Bladder microvascular endothelial cell (primary cell): ENCODE results near the gene UBQLN1. TPM values are rescaled to one million over a fixed set of nuclear protein-coding genes. Genes with fewer than 3 reads are reported as not detected.

Experiments used
- total RNA-seq: library from RNA; depleted of rRNA; stranded (reverse); fragments of >200 nt; gene quantifications from 2 replicates; pipeline ENCODE4 v1.2.3, GENCODE V29; 2014

Gene UBQLN1
- 65.1 and 146 TPM in 2 replicates for total RNA-seq

DNA sequence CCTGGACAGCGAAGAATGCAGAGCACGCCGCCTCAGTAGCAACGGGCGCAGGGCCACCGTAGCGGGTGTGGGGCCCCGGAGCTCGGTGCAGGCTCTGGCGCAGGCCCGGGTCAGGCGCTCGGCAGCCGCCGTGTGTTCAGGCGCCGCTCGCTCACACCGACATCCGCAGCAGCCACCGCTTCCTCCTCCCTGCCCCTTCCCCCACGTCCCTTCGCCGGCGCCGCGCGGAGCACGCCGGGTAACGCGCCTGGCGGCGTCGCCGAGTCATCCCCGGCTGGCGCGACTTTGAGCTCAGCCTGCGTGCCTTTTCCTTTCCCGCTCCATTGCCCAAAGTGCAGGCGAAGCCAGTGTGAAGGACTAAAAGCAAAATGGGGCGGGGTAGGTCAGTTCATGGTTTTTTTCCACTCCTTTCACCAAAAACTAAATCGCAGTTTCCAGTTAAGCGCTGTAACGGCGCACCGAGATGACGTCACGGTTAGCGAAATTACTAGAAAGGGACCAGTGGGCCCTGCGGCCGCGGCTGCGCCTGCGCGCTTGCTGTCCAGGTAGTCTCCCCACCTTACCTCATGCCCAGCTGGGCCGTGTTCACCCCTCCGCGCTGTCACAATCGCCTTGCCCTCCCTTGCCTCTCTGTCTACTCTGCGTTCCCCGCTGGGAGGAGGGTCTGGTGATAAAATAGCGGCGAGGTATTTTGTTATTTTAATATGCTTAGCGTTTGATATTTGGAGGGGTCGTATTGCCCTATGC lies at the start of gene UBQLN1:
Gene UBQLN1, minus strand, starts transcription at position 191 of the 747 bp plus-strand sequence. CDS start 279 bp downstream, outside the sequence.

DNA sequence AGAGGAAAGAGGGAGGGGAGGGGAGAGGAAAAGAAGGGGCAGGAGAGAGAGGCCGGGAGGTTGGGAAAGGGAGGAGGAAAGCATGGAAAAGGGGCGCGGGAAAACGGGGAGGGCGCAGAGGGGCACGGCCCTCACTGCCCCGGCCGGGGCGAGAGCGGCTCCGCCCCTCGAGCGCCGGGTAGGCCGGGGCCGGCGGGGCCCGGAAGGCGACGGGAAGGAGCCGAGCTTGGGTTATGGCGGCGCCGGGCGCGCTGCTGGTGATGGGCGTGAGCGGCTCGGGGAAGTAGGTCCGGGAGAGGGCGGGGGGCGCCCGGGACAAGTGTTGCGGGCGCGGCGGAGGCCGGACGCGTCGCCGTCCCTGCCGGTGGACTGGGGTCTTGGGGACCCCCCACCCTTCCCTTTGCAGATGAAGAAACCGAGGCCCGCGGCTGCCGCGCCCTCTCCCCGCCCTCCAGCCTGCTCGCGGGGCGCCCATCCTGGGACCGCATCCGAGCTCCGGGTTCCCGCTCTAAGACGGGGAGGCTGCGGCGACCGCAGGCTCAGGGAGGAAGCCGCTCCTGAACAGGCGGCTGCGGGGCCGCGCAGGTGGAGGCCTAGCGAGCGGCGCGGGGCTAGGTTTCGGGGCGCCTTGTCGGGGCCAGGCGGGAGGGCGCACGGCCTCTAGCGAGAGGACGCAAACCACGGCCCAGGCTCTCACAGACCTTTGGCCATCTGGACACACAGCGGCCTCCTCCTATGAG lies 84.6 kb downstream of the UBQLN1 start, which contains the start of gene IDNK:
Gene IDNK, plus strand, starts transcription at position 205 of the 740 bp plus-strand sequence. Its CDS starts 29 bp downstream, at position 234.

Other genes starting within 250 kb of the UBQLN1 start
- 2.2 and 3.2 TPM in 2 replicates for gene FRMD3, start 169.6 kb downstream of the UBQLN1 start, total RNA-seq
- gene IDNK, start 84.8 kb downstream of the UBQLN1 start, total RNA-seq: 5.0 and 7.1 TPM in 2 replicates
- 1.3 and 1.9 TPM in 2 replicates for gene GKAP1, start 109.8 kb upstream of the UBQLN1 start, total RNA-seq
- gene KIF27, start 213.5 kb upstream of the UBQLN1 start, total RNA-seq: 1.5 and 5.2 TPM in 2 replicates